A673 (cell line): ENCODE measurements around the gene ENAM. TPM values are rescaled to one million over a fixed set of nuclear protein-coding genes. Genes with fewer than 3 reads are reported as not detected.

Experiments
- BruUV-seq: library from RNA; stranded (reverse); fragments of 400-500 nt; replicated peaks from 2 replicates; lab custom pipeline; 2021; lab: Mats Ljungman, UMichigan
- CTCF ChIA-PET: fragments of 300-600 bp; sonication (Branson Sonifier 250); formaldehyde crosslinking; loops from one replicate; lab custom pipeline; 2022; ENCODE audit warnings: antibody characterized with exemption; lab: Charles Lee
- POLR2A ChIA-PET: fragments of 300-600 bp; sonication (Branson Sonifier 250); formaldehyde crosslinking; loops from one replicate; lab custom pipeline; 2022; ENCODE audit warnings: antibody characterized with exemption; ENCODE audit not compliant: low non-redundant PET; lab: Charles Lee
- DNase-seq: peaks from one replicate; pipeline ENCODE4 v3.0.0-alpha.2; 2015; ENCODE audit warnings: low spot score
- H3K27ac ChIP-seq: fragments of 200-600 bp; sonication (generic); 2 replicates; pipeline ENCODE4 v1.5.1; 2016; ENCODE audit warnings: mixed run types, low read depth, mild to moderate bottlenecking, mixed read lengths, antibody characterized with exemption, low read length; ENCODE audit not compliant: poor library complexity, severe bottlenecking
- H3K27me3 ChIP-seq: fragments of 200-600 bp; sonication (generic); replicated peaks from 2 replicates; pipeline ENCODE4 v1.6.1; 2017; ENCODE audit warnings: mixed run types, low read depth, mild to moderate bottlenecking, mixed read lengths, antibody characterized with exemption, low read length; ENCODE audit not compliant: insufficient read depth, poor library complexity
- H3K36me3 ChIP-seq: fragments of 200-600 bp; sonication (generic); 2 replicates; pipeline ENCODE4 v1.6.1; 2016; ENCODE audit warnings: mixed run types, mild to moderate bottlenecking, mixed read lengths, antibody characterized with exemption, low read length; ENCODE audit not compliant: insufficient read depth, poor library complexity, severe bottlenecking
- H3K4me1 ChIP-seq: fragments of 200-600 bp; sonication (generic); 2 replicates; pipeline ENCODE4 v1.6.1; 2017; ENCODE audit warnings: mixed run types, mild to moderate bottlenecking, mixed read lengths, antibody characterized with exemption, low read length; ENCODE audit not compliant: insufficient read depth, poor library complexity, severe bottlenecking
- H3K4me3 ChIP-seq: fragments of 200-600 bp; sonication (generic); 2 replicates; pipeline ENCODE4 v1.5.1; 2016; ENCODE audit warnings: low read depth, mixed run types, mild to moderate bottlenecking, mixed read lengths, low read length; ENCODE audit not compliant: poor library complexity, severe bottlenecking
- H3K9me3 ChIP-seq: fragments of 200-600 bp; sonication (generic); 2 replicates; pipeline ENCODE4 v1.6.1; 2016; ENCODE audit warnings: mixed run types, low read depth, mild to moderate bottlenecking, mixed read lengths, antibody characterized with exemption, low read length; ENCODE audit not compliant: poor library complexity, severe bottlenecking
- EZH2 ChIP-seq: fragments of 200-600 bp; sonication (generic); IDR thresholded peaks from 2 replicates; pipeline ENCODE4 v1.6.1; 2017; ENCODE audit warnings: borderline replicate concordance, low read depth, mild to moderate bottlenecking, mixed read lengths, antibody characterized with exemption, low read length; ENCODE audit not compliant: poor library complexity, severe bottlenecking
- intact Hi-C: fragments of 100-400 bp; cut with micrococcal nuclease; formaldehyde crosslinking; loops from one replicate; pipeline ENCODE4 v1.10.0; 2022; ENCODE audit not compliant: unreplicated experiment
- total RNA-seq: library from RNA; stranded (reverse); gene quantifications from 2 replicates; pipeline ENCODE4 v1.2.3, GENCODE V29; 2021
- TF ChIP-seq, protein P1 (sequence below): fragments of 300-800, 200-600 bp; sonication (generic); conservative IDR thresholded peaks from 2 replicates; pipeline ENCODE4 v1.5.1; 2017; ENCODE audit warnings: low read depth, mild to moderate bottlenecking, antibody characterized with exemption, low read length, moderate library complexity, mixed read lengths

The ENAM gene
- total RNA-seq, 1 experiment from 2014 or later: not detected

DNA sequence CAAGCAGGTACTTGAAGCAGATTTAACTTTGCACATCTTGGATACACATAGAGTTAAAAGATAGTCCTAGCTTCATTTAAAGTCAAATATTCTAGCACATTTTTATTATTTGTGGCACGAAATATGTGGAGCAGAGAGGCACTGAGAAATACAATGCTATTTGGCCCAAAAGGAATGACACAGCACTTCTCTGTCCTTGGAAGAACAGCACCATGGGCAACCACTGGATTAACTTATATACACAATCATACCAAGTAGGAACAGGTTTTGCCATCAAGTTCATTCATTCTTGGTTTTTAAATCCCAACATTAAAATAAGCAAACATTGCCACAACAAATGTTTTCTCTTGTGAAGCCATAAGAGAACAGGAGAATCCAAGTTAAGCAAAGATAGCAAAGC, 924 bp upstream of the ENAM start:
- Histone ChIP-seq H3K4me1 (no peaks in the 10 kb centered on the region), H3K36me3 (no peaks in the 10 kb centered on the region), H3K27me3 (no peaks in the 10 kb centered on the region), H3K4me3 (no peak overlapping the region), H3K27ac (no peak overlapping the region), H3K9me3 (no peaks in the 10 kb centered on the region)
- intact Hi-C loops: no loop called here
- no peak for DNase-seq
- ChIA-PET CTCF (no interaction called here), POLR2A (no interaction called here)
- BruUV-seq: no TSS peak
- TF ChIP-seq EZH2: no peak
- TF ChIP-seq, protein P1, sequence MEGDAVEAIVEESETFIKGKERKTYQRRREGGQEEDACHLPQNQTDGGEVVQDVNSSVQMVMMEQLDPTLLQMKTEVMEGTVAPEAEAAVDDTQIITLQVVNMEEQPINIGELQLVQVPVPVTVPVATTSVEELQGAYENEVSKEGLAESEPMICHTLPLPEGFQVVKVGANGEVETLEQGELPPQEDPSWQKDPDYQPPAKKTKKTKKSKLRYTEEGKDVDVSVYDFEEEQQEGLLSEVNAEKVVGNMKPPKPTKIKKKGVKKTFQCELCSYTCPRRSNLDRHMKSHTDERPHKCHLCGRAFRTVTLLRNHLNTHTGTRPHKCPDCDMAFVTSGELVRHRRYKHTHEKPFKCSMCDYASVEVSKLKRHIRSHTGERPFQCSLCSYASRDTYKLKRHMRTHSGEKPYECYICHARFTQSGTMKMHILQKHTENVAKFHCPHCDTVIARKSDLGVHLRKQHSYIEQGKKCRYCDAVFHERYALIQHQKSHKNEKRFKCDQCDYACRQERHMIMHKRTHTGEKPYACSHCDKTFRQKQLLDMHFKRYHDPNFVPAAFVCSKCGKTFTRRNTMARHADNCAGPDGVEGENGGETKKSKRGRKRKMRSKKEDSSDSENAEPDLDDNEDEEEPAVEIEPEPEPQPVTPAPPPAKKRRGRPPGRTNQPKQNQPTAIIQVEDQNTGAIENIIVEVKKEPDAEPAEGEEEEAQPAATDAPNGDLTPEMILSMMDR: no peak

DNA sequence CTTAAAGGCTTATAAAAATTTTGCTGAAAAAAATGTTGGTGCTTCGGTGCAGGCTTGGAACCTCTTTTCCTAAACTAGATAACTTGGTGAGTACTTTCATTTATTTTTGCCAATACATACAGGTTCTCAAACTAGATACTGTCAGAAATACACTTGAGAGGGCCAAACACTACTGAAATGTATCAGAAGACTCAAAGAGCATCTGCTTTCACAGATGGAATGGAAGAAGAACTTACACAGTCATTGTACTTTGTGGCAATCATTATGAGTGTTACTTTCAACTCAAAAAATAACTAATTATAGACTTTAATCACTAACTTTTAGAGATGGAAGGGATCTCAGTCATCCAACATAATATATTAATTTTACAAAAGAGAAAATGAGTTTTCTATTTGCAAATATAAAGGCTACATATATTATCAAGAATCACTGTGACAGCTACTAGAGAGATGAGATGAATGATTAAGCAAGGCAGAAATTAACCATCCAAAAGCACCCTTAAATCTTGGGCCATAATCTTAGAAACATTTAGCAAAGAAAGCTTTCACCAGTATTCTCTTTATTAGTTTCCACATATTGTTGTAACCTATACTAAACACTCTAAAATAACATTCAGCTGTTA, 1.0 kb downstream of the ENAM start:
- Histone ChIP-seq H3K27ac (no peak overlapping the region), H3K27me3 (no peaks in the 10 kb centered on the region), H3K4me1 (no peaks in the 10 kb centered on the region), H3K9me3 (no peaks in the 10 kb centered on the region), H3K4me3 (no peak overlapping the region), H3K36me3 (no peaks in the 10 kb centered on the region)
- TF ChIP-seq EZH2: no peak
- TF ChIP-seq, protein P1: no peak
- no peak for DNase-seq
- POLR2A ChIA-PET: interaction anchor here (0.6 kb wide), 1 partner anchor 399 kb away, joined by 6 read pairs; no protein-coding TSS in a partner anchor
- CTCF ChIA-PET: no interaction called here
- no TSS peak for BruUV-seq
- intact Hi-C loops: no loop called here

GRCh38 chr4:70630162-70630561, 1.6 kb downstream of the ENAM start:
- intact Hi-C loops: no loop called here
- no peak overlapping the region for H3K4me3 ChIP-seq
- no peaks in the 10 kb centered on the region for H3K36me3 ChIP-seq
- POLR2A ChIA-PET: no interaction called here
- no TSS peak for BruUV-seq
- no peaks in the 10 kb centered on the region for H3K27me3 ChIP-seq
- no peaks in the 10 kb centered on the region for H3K9me3 ChIP-seq
- DNase-seq: no peak
- no peak overlapping the region for H3K27ac ChIP-seq
- TF ChIP-seq EZH2: no peak
- TF ChIP-seq, protein P1: no peak
- H3K4me1 ChIP-seq: no peaks in the 10 kb centered on the region
- CTCF ChIA-PET: no interaction called here
